HCT116 (cell line): ENCODE data around the gene SEMA3F. TPM values are rescaled to one million over a fixed set of nuclear protein-coding genes. Genes with fewer than 3 reads are reported as not detected.
A peak's percentile ranks its signal among the peaks of the same experiment; 100 is the strongest.

ENCODE experiments used
- ATAC-seq: fragments of 200-7000 bp; cut with Tn5 transposase; 2 replicates; pipeline ENCODE4 v1.9.1; 2020; ENCODE audit warnings: mild to moderate bottlenecking, moderate library complexity
- BruUV-seq: library from RNA; stranded (reverse); fragments of 400-500 nt; replicated peaks from 2 replicates; lab custom pipeline; 2021; lab: Mats Ljungman, UMichigan
- CTCF ChIA-PET: fragments of 300-600 bp; sonication (Branson Sonifier 250); formaldehyde crosslinking; loops from one replicate; lab custom pipeline; 2021; ENCODE audit warnings: antibody characterized with exemption; lab: Charles Lee
- POLR2A ChIA-PET: fragments of 300-600, 350-600 bp; sonication (Branson Sonifier 250); formaldehyde crosslinking; loops from one replicate; lab custom pipeline; 2021; ENCODE audit warnings: antibody characterized with exemption; lab: Charles Lee
- RAD21 ChIA-PET, 2 experiments: fragments of 300-600 bp; sonication (Branson Sonifier 250); formaldehyde crosslinking; loops; one replicate each; lab custom pipeline; 2023; ENCODE audit warnings: low total read pairs in 2 of 2; ENCODE audit not compliant: uncharacterized antibody in 2 of 2, unreplicated experiment in 2 of 2, low non-redundant PET in 1 of 2; lab: Charles Lee
- DNase-seq: peaks from one replicate; pipeline ENCODE4 v3.0.0-alpha.2; 2010; ENCODE audit warnings: low read depth, low spot score
- H2AFZ ChIP-seq: fragments of 200-600 bp; shearing (Covaris generic), sonication (generic); 2 replicates; pipeline ENCODE4 v1.6.1; 2017; ENCODE audit warnings: low read depth, mixed run types, mixed read lengths, antibody characterized with exemption, low read length; ENCODE audit not compliant: poor library complexity, severe bottlenecking
- H3K27ac ChIP-seq: 2 replicates; pipeline ENCODE4 v1.5.1; 2012; ENCODE audit warnings: low read depth, low read length
- H3K27me3 ChIP-seq: fragments of 200-600 bp; sonication (generic); 2 replicates; pipeline ENCODE4 v1.6.1; 2016; ENCODE audit warnings: mixed run types, low read length, mixed read lengths; ENCODE audit not compliant: insufficient read depth
- H3K36me3 ChIP-seq, 2 experiments: fragments of 200-500 bp in 1 of 2; fragments of 200-600 bp in 1 of 2; sonication (Bioruptor generic) in 1 of 2; sonication (generic) in 1 of 2; 2 replicates each; pipeline versions ENCODE4 v1.5.1 to v1.6.1; 2014 to 2016; ENCODE audit warnings: low read length in 2 of 2, inconsistent platforms in 1 of 2, mixed read lengths in 1 of 2, mixed run types in 1 of 2; ENCODE audit not compliant: insufficient read depth in 2 of 2, control insufficient read depth in 1 of 2
- H3K4me1 ChIP-seq, 2 experiments: fragments of 200-600 bp in 1 of 2; sonication (generic) in 1 of 2; 2 replicates each; pipeline versions ENCODE4 v1.5.1 to v1.6.1; 2012 to 2017; ENCODE audit warnings: low read length in 2 of 2, inconsistent platforms in 1 of 2, mild to moderate bottlenecking in 1 of 2, mixed read lengths in 1 of 2, mixed run types in 1 of 2, moderate library complexity in 1 of 2; ENCODE audit not compliant: insufficient read depth in 2 of 2, control insufficient read depth in 1 of 2
- H3K4me2 ChIP-seq: fragments of 200-600 bp; sonication (generic); 2 replicates; pipeline ENCODE4 v1.6.1; 2017; ENCODE audit warnings: mixed run types, low read length, mixed read lengths
- H3K4me3 ChIP-seq, 2 experiments: fragments of 200-600 bp in 1 of 2; sonication (generic) in 1 of 2; replicated peaks in 1 of 2; 2 replicates each; pipeline ENCODE4 v1.5.1; 2011 to 2016; ENCODE audit warnings: low read length in 2 of 2, control low read depth in 1 of 2, low read depth in 1 of 2, mild to moderate bottlenecking in 1 of 2, mixed read lengths in 1 of 2, mixed run types in 1 of 2
- H3K79me2 ChIP-seq: fragments of 200-600 bp; sonication (generic); 2 replicates; pipeline ENCODE4 v1.6.1; 2017; ENCODE audit warnings: mild to moderate bottlenecking, mixed run types, low read length, moderate library complexity, mixed read lengths; ENCODE audit not compliant: insufficient read depth
- H3K9ac ChIP-seq: fragments of 200-600 bp; sonication (generic); 2 replicates; pipeline ENCODE4 v1.6.1; 2016; ENCODE audit warnings: low read length, mixed read lengths
- H3K9me2 ChIP-seq: fragments of 200-600 bp; sonication (generic), shearing (Covaris generic); 2 replicates; pipeline ENCODE4 v1.6.1; 2017; ENCODE audit warnings: mixed run types, mild to moderate bottlenecking, moderate library complexity; ENCODE audit not compliant: insufficient read depth
- H3K9me3 ChIP-seq, 2 experiments: fragments of 200-500 bp in 1 of 2; fragments of 200-600 bp in 1 of 2; sonication (Bioruptor generic) in 1 of 2; sonication (generic) in 1 of 2; 2 replicates each; pipeline ENCODE4 v1.6.1; 2014 to 2017; ENCODE audit warnings: low read length in 2 of 2, mixed read lengths in 2 of 2, inconsistent platforms in 1 of 2, low read depth in 1 of 2, mild to moderate bottlenecking in 1 of 2, mixed run types in 1 of 2, moderate library complexity in 1 of 2; ENCODE audit not compliant: control insufficient read depth in 1 of 2, insufficient read depth in 1 of 2
- H4K20me1 ChIP-seq: fragments of 200-600 bp; sonication (generic), shearing (Covaris generic); 2 replicates; pipeline ENCODE4 v1.6.1; 2017; ENCODE audit warnings: mixed run types, mild to moderate bottlenecking, moderate library complexity; ENCODE audit not compliant: insufficient read depth
- CEBPB ChIP-seq: IDR thresholded peaks from 2 replicates; pipeline ENCODE4 v1.6.1; 2012; ENCODE audit warnings: low read depth
- EGR1 ChIP-seq: IDR thresholded peaks from 2 replicates; pipeline ENCODE4 v1.6.1; 2012; ENCODE audit warnings: low read depth
- ELF1 ChIP-seq: IDR thresholded peaks from 2 replicates; pipeline ENCODE4 v1.6.1; 2012; ENCODE audit warnings: low read depth, borderline replicate concordance
- EZH2 ChIP-seq: fragments of 200-600 bp; sonication (generic); IDR thresholded peaks from 2 replicates; pipeline ENCODE4 v1.6.1; 2017; ENCODE audit warnings: antibody characterized with exemption, mixed run types
- EZH2phosphoT487 ChIP-seq: fragments of 200-600 bp; IDR thresholded peaks from 2 replicates; pipeline ENCODE4 v1.6.1; 2018; ENCODE audit warnings: antibody characterized with exemption, borderline replicate concordance
- JUND ChIP-seq: IDR thresholded peaks from 2 replicates; pipeline ENCODE4 v1.6.1; 2012
- POLR2A ChIP-seq: IDR thresholded peaks from 2 replicates; pipeline ENCODE4 v1.7.0; 2011; ENCODE audit warnings: borderline replicate concordance; ENCODE audit not compliant: insufficient read depth, insufficient read length; ENCODE audit errors: extremely low read depth
- POLR2AphosphoS5 ChIP-seq: IDR thresholded peaks from 2 replicates; pipeline ENCODE4 v1.6.1; 2011; ENCODE audit warnings: mild to moderate bottlenecking, low read depth, low read length, moderate library complexity
- SP1 ChIP-seq: IDR thresholded peaks from 2 replicates; pipeline ENCODE4 v1.6.1; 2012; ENCODE audit warnings: low read depth
- SRF ChIP-seq: IDR thresholded peaks from 2 replicates; pipeline ENCODE4 v1.6.1; 2012; ENCODE audit warnings: low read depth
- TCF7L2 ChIP-seq: IDR thresholded peaks from 2 replicates; pipeline ENCODE4 v1.7.0; 2011; ENCODE audit warnings: borderline replicate concordance, inconsistent platforms; ENCODE audit not compliant: insufficient read depth, insufficient read length; ENCODE audit errors: extremely low read depth
- ZFX ChIP-seq: fragments of 450-650 bp; IDR thresholded peaks from 2 replicates; pipeline ENCODE4 v1.6.1; 2017
- intact Hi-C: fragments of 100-400 bp; cut with micrococcal nuclease; formaldehyde crosslinking; loops from 2 replicates; pipeline ENCODE4 v1.10.0; 2022
- total RNA-seq: library from RNA; stranded (reverse); gene quantifications from one replicate; pipeline ENCODE4 v1.2.1, GENCODE V29; 2021; ENCODE audit not compliant: unreplicated experiment
- TF ChIP-seq, protein P1 (sequence below): IDR thresholded peaks from 2 replicates; pipeline ENCODE4 v1.6.1; 2012
- TF ChIP-seq, protein P2 (sequence below): IDR thresholded peaks from 2 replicates; pipeline ENCODE4 v1.6.1; 2011; ENCODE audit warnings: mild to moderate bottlenecking, low read length, moderate library complexity; ENCODE audit not compliant: insufficient replicate concordance; ENCODE audit errors: extremely low read depth
- TF ChIP-seq, protein P3 (sequence below): IDR thresholded peaks from 2 replicates; pipeline ENCODE4 v1.6.1; 2012
- TF ChIP-seq, protein P4 (sequence below): IDR thresholded peaks from 2 replicates; pipeline ENCODE4 v1.6.1; 2012; ENCODE audit warnings: low read depth
- TF ChIP-seq, protein P5 (sequence below), 3 experiments: fragments of 200-600 bp in 1 of 3; sonication (generic) in 1 of 3; IDR thresholded peaks in 2 of 3; conservative IDR thresholded peaks in 1 of 3; 2 replicates each; pipeline ENCODE4 v1.5.1; 2012 to 2017; ENCODE audit warnings: low read depth in 2 of 3, low read length in 2 of 3, antibody characterized with exemption in 1 of 3, borderline replicate concordance in 1 of 3, control low read depth in 1 of 3, mild to moderate bottlenecking in 1 of 3, mixed read lengths in 1 of 3, mixed run types in 1 of 3, moderate library complexity in 1 of 3; ENCODE audit not compliant: insufficient read depth in 1 of 3

The SEMA3F gene
- total RNA-seq, 1 experiment from 2014 or later, result 15.7 TPM

DNA sequence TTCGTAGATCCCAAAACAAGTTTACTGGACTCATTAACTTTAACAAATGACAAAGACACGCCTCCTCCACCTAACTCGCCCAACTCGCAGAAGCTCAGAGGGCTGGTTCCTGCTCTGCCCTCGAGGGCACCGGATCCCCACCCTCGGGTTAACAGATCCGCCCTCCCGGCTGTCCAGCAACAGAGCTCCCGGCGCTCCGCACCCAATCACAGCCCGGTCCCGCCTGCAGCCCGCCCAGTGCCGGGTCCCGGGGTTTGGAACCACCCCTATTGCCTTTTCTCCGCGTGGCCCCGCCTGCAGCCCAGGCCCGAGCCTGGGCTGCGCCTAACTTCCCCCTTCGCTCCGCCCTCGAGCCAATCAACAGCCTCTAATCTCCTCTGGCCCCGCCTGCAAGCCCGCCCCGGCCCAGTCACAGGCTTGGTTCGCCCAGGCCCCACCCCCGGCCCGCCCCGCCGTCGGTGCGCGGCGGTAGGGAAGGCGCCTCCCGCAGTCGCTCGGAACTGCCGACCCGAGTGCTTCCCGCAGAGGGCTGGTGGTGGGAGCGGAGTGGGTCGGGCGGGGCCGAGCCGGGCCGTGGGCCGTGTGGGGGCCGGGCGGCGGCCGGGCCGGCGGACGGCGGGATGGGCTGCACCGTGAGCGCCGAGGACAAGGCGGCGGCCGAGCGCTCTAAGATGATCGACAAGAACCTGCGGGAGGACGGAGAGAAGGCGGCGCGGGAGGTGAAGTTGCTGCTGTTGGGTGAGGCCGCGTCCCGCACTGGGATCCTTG, 80.8 kb downstream of the SEMA3F start, which contains the start of gene GNAI2:
Gene GNAI2, plus strand, starts transcription at position 489 of the 768 bp plus-strand sequence. Its CDS starts 132 bp downstream, at position 621.
- peaks cover 46% of the 10 kb centered on the region for H3K79me2 ChIP-seq
- peaks cover 0 to 5% of the 10 kb centered on the region in 2 experiments; a peak in 1 of 4 replicates for H3K36me3 ChIP-seq
- DNase-seq, result peak; percentile 93
- H3K27ac ChIP-seq, result peak within 1 kb of the TSS; percentile 81
- peak; percentile 92 for ATAC-seq
- H3K27me3 ChIP-seq, result no peaks in the 10 kb centered on the region
- no peaks in the 10 kb centered on the region for H3K9me2 ChIP-seq
- peak within 1 kb of the TSS; percentile 80 to 89 for H3K4me3 ChIP-seq
- ChIA-PET CTCF (interaction anchor here (0.7 to 2.9 kb wide), 11 partner anchors 9 to 696 kb away, joined by 3 to 26 read pairs (median 4); no protein-coding TSS in a partner anchor), RAD21 (interaction anchor here (0.6 to 1.1 kb wide), 3 partner anchors 9 to 14 kb away, joined by 3 to 7 read pairs (median 6); no protein-coding TSS in a partner anchor), POLR2A (interaction anchor here (0.7 to 3.5 kb wide), 17 partner anchors 10 to 365 kb away, joined by 3 to 34 read pairs (median 4); partner anchors contain the start of genes HYAL3, IFRD2, NAA80 and SLC38A3)
- H3K4me1 ChIP-seq, result peaks cover 43 to 55% of the 10 kb centered on the region in 2 experiments
- BruUV-seq, result no TSS peak
- peak within 1 kb of the TSS; percentile 86 for H3K4me2 ChIP-seq
- H3K9me3 ChIP-seq, result no peaks in the 10 kb centered on the region
- H3K9ac ChIP-seq, result peak within 1 kb of the TSS; percentile 79
- H4K20me1 ChIP-seq, result 0 out of 2 replicates have a peak, but pooled peaks cover 4% of the 10 kb centered on the region
- intact Hi-C loops, result loop anchor here (1.0 kb wide), 2 partner anchors 9 to 15 kb away; no protein-coding TSS in a partner anchor
- H2AFZ ChIP-seq, result no peak within 1 kb of the TSS
- TF ChIP-seq SRF, result no peak
- TF ChIP-seq JUND, result no peak
- TF ChIP-seq EGR1, result no peak
- no peak for TF ChIP-seq SP1
- peak; percentile 35; the same call in 1 of the 2 replicates for TF ChIP-seq ZFX
- TF ChIP-seq, protein P1, sequence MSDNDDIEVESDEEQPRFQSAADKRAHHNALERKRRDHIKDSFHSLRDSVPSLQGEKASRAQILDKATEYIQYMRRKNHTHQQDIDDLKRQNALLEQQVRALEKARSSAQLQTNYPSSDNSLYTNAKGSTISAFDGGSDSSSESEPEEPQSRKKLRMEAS, result no peak
- TF ChIP-seq, protein P2, sequence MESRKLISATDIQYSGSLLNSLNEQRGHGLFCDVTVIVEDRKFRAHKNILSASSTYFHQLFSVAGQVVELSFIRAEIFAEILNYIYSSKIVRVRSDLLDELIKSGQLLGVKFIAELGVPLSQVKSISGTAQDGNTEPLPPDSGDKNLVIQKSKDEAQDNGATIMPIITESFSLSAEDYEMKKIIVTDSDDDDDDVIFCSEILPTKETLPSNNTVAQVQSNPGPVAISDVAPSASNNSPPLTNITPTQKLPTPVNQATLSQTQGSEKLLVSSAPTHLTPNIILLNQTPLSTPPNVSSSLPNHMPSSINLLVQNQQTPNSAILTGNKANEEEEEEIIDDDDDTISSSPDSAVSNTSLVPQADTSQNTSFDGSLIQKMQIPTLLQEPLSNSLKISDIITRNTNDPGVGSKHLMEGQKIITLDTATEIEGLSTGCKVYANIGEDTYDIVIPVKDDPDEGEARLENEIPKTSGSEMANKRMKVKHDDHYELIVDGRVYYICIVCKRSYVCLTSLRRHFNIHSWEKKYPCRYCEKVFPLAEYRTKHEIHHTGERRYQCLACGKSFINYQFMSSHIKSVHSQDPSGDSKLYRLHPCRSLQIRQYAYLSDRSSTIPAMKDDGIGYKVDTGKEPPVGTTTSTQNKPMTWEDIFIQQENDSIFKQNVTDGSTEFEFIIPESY, result peak; percentile 36
- TF ChIP-seq POLR2AphosphoS5, result peak; percentile 96
- TF ChIP-seq EZH2phosphoT487, result no peak
- no peak for TF ChIP-seq ELF1
- no peak for TF ChIP-seq EZH2
- peak; percentile 88 for TF ChIP-seq POLR2A
- TF ChIP-seq, protein P3, sequence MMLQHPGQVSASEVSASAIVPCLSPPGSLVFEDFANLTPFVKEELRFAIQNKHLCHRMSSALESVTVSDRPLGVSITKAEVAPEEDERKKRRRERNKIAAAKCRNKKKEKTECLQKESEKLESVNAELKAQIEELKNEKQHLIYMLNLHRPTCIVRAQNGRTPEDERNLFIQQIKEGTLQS, result no peak
- TF ChIP-seq CEBPB, result no peak
- TF ChIP-seq, protein P4, sequence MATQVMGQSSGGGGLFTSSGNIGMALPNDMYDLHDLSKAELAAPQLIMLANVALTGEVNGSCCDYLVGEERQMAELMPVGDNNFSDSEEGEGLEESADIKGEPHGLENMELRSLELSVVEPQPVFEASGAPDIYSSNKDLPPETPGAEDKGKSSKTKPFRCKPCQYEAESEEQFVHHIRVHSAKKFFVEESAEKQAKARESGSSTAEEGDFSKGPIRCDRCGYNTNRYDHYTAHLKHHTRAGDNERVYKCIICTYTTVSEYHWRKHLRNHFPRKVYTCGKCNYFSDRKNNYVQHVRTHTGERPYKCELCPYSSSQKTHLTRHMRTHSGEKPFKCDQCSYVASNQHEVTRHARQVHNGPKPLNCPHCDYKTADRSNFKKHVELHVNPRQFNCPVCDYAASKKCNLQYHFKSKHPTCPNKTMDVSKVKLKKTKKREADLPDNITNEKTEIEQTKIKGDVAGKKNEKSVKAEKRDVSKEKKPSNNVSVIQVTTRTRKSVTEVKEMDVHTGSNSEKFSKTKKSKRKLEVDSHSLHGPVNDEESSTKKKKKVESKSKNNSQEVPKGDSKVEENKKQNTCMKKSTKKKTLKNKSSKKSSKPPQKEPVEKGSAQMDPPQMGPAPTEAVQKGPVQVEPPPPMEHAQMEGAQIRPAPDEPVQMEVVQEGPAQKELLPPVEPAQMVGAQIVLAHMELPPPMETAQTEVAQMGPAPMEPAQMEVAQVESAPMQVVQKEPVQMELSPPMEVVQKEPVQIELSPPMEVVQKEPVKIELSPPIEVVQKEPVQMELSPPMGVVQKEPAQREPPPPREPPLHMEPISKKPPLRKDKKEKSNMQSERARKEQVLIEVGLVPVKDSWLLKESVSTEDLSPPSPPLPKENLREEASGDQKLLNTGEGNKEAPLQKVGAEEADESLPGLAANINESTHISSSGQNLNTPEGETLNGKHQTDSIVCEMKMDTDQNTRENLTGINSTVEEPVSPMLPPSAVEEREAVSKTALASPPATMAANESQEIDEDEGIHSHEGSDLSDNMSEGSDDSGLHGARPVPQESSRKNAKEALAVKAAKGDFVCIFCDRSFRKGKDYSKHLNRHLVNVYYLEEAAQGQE, result no peak
- TF ChIP-seq, protein P5, sequence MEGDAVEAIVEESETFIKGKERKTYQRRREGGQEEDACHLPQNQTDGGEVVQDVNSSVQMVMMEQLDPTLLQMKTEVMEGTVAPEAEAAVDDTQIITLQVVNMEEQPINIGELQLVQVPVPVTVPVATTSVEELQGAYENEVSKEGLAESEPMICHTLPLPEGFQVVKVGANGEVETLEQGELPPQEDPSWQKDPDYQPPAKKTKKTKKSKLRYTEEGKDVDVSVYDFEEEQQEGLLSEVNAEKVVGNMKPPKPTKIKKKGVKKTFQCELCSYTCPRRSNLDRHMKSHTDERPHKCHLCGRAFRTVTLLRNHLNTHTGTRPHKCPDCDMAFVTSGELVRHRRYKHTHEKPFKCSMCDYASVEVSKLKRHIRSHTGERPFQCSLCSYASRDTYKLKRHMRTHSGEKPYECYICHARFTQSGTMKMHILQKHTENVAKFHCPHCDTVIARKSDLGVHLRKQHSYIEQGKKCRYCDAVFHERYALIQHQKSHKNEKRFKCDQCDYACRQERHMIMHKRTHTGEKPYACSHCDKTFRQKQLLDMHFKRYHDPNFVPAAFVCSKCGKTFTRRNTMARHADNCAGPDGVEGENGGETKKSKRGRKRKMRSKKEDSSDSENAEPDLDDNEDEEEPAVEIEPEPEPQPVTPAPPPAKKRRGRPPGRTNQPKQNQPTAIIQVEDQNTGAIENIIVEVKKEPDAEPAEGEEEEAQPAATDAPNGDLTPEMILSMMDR (IDR thresholded peaks at IDR 0.05 in 2 of 3, conservative IDR thresholded peaks at IDR 0.05 in 1 of 3; ENCODE audit: borderline replicate concordance in 1 of 3, insufficient read depth in 1 of 3, low read depth in 2 of 3, low read length in 2 of 3), result no peak
- no peak for TF ChIP-seq TCF7L2
